Neural crest cell (in vitro differentiated cells): ENCODE measurements around the gene PRKCA. TPM values are rescaled to one million over a fixed set of nuclear protein-coding genes. Genes with fewer than 3 reads are reported as not detected.

Experiments
- DNase-seq: peaks from one replicate; pipeline ENCODE4 v3.0.0; 2021; ENCODE audit warnings: low read depth, mixed read lengths, low spot score
- H3K27ac Mint-ChIP-seq: one replicate; pipeline ENCODE4 v1.8.0; 2021; ENCODE audit warnings: mild to moderate bottlenecking, mixed read lengths; ENCODE audit not compliant: unreplicated experiment
- H3K27me3 Mint-ChIP-seq: 2 replicates; pipeline ENCODE4 v1.8.0; 2021; ENCODE audit warnings: low read depth, mild to moderate bottlenecking, mixed read lengths
- H3K36me3 Mint-ChIP-seq: 2 replicates; pipeline ENCODE4 v1.8.0; 2021; ENCODE audit warnings: low read depth, mild to moderate bottlenecking, mixed read lengths
- H3K4me1 Mint-ChIP-seq: 2 replicates; pipeline ENCODE4 v1.8.0; 2021; ENCODE audit warnings: mixed read lengths
- H3K4me3 Mint-ChIP-seq: one replicate; pipeline ENCODE4 v1.8.0; 2021; ENCODE audit warnings: mild to moderate bottlenecking, mixed read lengths
- H3K9me3 Mint-ChIP-seq: 2 replicates; pipeline ENCODE4 v1.8.0; 2021; ENCODE audit warnings: mixed read lengths
- CTCF ChIP-seq: fragments of 200-600 bp; sonication (generic); conservative IDR thresholded peaks from 2 replicates; pipeline ENCODE4 v1.5.0; 2021; ENCODE audit warnings: antibody characterized with exemption, mild to moderate bottlenecking
- total RNA-seq: library from RNA; stranded (reverse); gene quantifications from 2 replicates; pipeline ENCODE4 v1.2.1, GENCODE V29; 2021

PRKCA gene
- total RNA-seq, 1 donor from 2014 or later = 22.7 TPM

DNA sequence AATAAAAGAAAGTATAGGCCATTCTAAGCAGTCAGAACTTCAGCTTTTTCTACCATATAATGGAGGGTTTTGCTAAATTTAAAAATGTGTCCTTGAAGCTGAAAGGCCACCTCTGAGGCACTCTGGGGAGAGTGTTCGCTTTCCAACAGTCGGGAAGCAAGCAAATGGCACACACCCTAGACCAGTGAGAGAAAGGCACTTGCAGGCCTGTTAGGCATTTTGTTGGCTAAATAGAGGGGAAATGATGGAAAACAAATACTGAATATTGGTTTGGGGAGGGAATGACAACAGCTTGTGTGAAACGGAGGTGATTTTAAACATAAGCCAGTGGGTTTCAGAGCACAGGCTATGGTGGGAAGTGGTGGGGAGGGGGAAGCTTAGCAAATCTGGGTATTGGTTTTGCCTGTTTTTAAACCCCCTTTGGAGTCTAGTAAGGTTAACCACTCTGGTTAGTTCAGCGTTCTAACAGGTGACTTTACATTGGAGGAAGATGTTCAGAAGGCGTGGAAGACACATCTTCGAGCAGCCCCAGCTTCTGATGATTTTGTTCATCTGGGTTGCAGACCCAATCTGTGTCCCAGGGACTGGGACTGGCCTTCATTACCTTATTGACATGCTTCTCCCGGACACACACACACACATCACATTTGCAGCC lies 90.5 kb downstream of the PRKCA start:
- Mint-ChIP-seq H3K4me1 (peaks cover 7% of the 10 kb centered on the region), H3K4me3 (no peak overlapping the region), H3K27ac (no peak overlapping the region), H3K9me3 (no peaks in the 10 kb centered on the region), H3K27me3 (no peaks in the 10 kb centered on the region), H3K36me3 (peaks cover 12% of the 10 kb centered on the region)
- no peak for TF ChIP-seq CTCF
- no peak for DNase-seq

GRCh38 chr17:66395961-66396360 lies 93.5 kb downstream of the PRKCA start:
- no peak for DNase-seq
- Mint-ChIP-seq H3K27ac (no peak overlapping the region), H3K4me3 (no peak overlapping the region), H3K9me3 (no peaks in the 10 kb centered on the region), H3K4me1 (peaks cover 5% of the 10 kb centered on the region), H3K36me3 (peaks cover 2% of the 10 kb centered on the region), H3K27me3 (no peaks in the 10 kb centered on the region)
- no peak for TF ChIP-seq CTCF

DNA sequence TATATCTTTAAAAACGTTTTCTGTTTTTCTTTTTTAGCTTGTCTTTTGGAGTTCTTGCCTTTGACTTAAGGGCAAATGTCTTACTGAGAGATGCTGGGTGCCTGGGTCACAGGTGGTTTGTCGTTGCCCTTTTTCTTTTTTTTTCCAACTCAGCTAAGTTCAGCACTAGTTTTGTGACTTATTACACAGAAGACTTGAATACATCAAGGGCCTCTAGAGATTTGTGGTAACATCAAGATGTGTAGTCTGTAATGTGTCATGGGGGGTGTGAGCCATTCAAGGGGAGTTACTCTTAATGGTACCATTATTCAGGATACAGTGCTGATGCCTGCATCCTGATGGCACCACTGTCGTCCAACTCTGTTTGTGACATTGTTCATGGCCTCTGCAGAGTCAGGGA lies 95.1 kb downstream of the PRKCA start:
- TF ChIP-seq CTCF = no peak
- Mint-ChIP-seq H3K36me3 (peaks cover 2% of the 10 kb centered on the region), H3K9me3 (no peaks in the 10 kb centered on the region), H3K27ac (no peak overlapping the region), H3K4me1 (peaks cover 2% of the 10 kb centered on the region), H3K27me3 (no peaks in the 10 kb centered on the region), H3K4me3 (no peak overlapping the region)
- DNase-seq = no peak

DNA sequence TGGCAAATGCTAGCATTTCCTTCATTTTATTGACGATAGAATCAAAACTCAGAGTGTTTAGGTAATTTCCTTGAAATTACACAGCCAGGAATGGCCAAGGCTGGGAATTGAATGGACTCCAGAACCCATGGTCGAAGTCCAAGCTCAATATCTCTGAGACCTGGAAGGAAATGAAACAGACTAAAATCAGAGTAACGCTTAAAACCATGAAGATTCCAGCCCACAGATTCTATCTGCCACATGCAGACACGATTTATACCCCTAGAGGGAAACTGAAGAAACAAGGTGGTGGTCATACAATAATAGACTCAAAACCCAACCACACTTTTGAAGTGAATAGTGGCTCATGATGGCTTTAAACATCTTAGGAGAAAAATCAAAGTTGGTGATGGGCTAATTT lies 95.6 kb downstream of the PRKCA start:
- H3K9me3 Mint-ChIP-seq = no peaks in the 10 kb centered on the region
- no peak for TF ChIP-seq CTCF

GRCh38 chr17:66398617-66399016 lies 96.2 kb downstream of the PRKCA start:
- H3K27ac Mint-ChIP-seq = no peak overlapping the region
- TF ChIP-seq CTCF = no peak
- H3K4me3 Mint-ChIP-seq = no peak overlapping the region
- no peak for DNase-seq
- no peaks in the 10 kb centered on the region for H3K27me3 Mint-ChIP-seq
- H3K36me3 Mint-ChIP-seq = peaks cover 2% of the 10 kb centered on the region
- no peaks in the 10 kb centered on the region for H3K9me3 Mint-ChIP-seq
- H3K4me1 Mint-ChIP-seq = peaks cover 3% of the 10 kb centered on the region

More for the DNA sequence above, 95.6 kb downstream of the PRKCA start:
- Mint-ChIP-seq H3K27ac (no peak overlapping the region), H3K4me3 (no peak overlapping the region), H3K27me3 (no peaks in the 10 kb centered on the region), H3K4me1 (no peaks in the 10 kb centered on the region), H3K36me3 (peaks cover 2% of the 10 kb centered on the region)
- no peak for DNase-seq
